Endodermal cell (in vitro differentiated cells): ENCODE measurements around the gene CORO7. TPM values are rescaled to one million over a fixed set of nuclear protein-coding genes. Genes with fewer than 3 reads are reported as not detected.

Experiments
- DNase-seq: peaks from one replicate; pipeline ENCODE4 v3.0.0-alpha.2; 2017
- H3K27ac ChIP-seq: 2 replicates; pipeline ENCODE4 v1.5.1; 2013; ENCODE audit warnings: mild to moderate bottlenecking, low read depth, low read length, moderate library complexity
- H3K27me3 ChIP-seq: 2 replicates; pipeline ENCODE4 v1.6.1; 2013; ENCODE audit warnings: mild to moderate bottlenecking, low read length, moderate library complexity; ENCODE audit not compliant: insufficient read depth, control insufficient read depth, poor library complexity, severe bottlenecking
- H3K36me3 ChIP-seq: 2 replicates; pipeline ENCODE4 v1.7.0; 2013; ENCODE audit warnings: mild to moderate bottlenecking, low read length, moderate library complexity; ENCODE audit not compliant: control insufficient read depth, insufficient read depth
- H3K4me1 ChIP-seq: one replicate; pipeline ENCODE4 v1.7.0; 2013; ENCODE audit warnings: low read length; ENCODE audit not compliant: control insufficient read depth, insufficient read depth
- H3K4me3 ChIP-seq: 2 replicates; pipeline ENCODE4 v1.5.1; 2013; ENCODE audit warnings: mild to moderate bottlenecking, low read length, moderate library complexity
- H3K9ac ChIP-seq: 2 replicates; pipeline ENCODE4 v1.6.1; 2013; ENCODE audit warnings: mild to moderate bottlenecking, low read length, moderate library complexity; ENCODE audit not compliant: poor library complexity, severe bottlenecking; ENCODE audit errors: extremely low read depth
- H3K9me3 ChIP-seq: 2 replicates; pipeline ENCODE4 v1.6.1; 2013; ENCODE audit warnings: mild to moderate bottlenecking, low read length, moderate library complexity; ENCODE audit not compliant: control insufficient read depth
- H3K27ac Mint-ChIP-seq: 2 replicates; pipeline ENCODE4 v1.8.0; 2020; ENCODE audit warnings: mixed read lengths
- H3K27me3 Mint-ChIP-seq: 2 replicates; pipeline ENCODE4 v1.8.0; 2021; ENCODE audit warnings: mild to moderate bottlenecking, mixed read lengths; ENCODE audit not compliant: insufficient read depth
- H3K36me3 Mint-ChIP-seq: 2 replicates; pipeline ENCODE4 v1.8.0; 2020; ENCODE audit warnings: low read depth, mixed read lengths
- H3K4me1 Mint-ChIP-seq: 2 replicates; pipeline ENCODE4 v1.8.0; 2020; ENCODE audit warnings: mixed read lengths
- H3K4me3 Mint-ChIP-seq: 2 replicates; pipeline ENCODE4 v1.8.0; 2020; ENCODE audit warnings: mild to moderate bottlenecking, moderate library complexity, mixed read lengths
- H3K9me3 Mint-ChIP-seq: 2 replicates; pipeline ENCODE4 v1.8.0; 2020; ENCODE audit warnings: mild to moderate bottlenecking, mixed read lengths
- CTCF ChIP-seq: fragments of 200-600 bp; sonication (generic); conservative IDR thresholded peaks from 2 replicates; pipeline ENCODE4 v1.5.0; 2021; ENCODE audit warnings: antibody characterized with exemption, mild to moderate bottlenecking
- WGBS, 2 experiments: methylation state at CpG; one replicate each; pipeline versions ENCODE4 v1.1.5 to v1.1.7; 2013; ENCODE audit warnings: missing lambda C conversion rate in 2 of 2, mixed read lengths in 1 of 2; ENCODE audit not compliant: insufficient coverage in 1 of 2, insufficient read length in 1 of 2; 5-methylcytosine and 5-hydroxymethylcytosine counted together
- total RNA-seq, 2 donors: library from RNA; stranded (reverse); fragmentation: NEBNext Ultra II Directional in 1 of 2; extraction: Animal tissue kit (Norgen Biotek cat#: 25700) in 1 of 2; gene quantifications; 2 replicates in 1 of 2; 3 replicates in 1 of 2; pipeline ENCODE4 v1.2.1, GENCODE V29; 2021

CORO7 gene
- total RNA-seq, 2 donors from 2014 or later = 32.5 to 37.5 TPM

- H3K36me3 ChIP-seq = no peaks in the 10 kb centered on the region
- H3K4me3 ChIP-seq = no peak overlapping the region
- Mint-ChIP-seq H3K4me3 (no peak overlapping the region), H3K9me3 (no peaks in the 10 kb centered on the region), H3K27ac (no peak overlapping the region), H3K27me3 (no peaks in the 10 kb centered on the region), H3K36me3 (peaks cover 7% of the 10 kb centered on the region), H3K4me1 (no peaks in the 10 kb centered on the region)
- no peaks in the 10 kb centered on the region for H3K27me3 ChIP-seq
- H3K9me3 ChIP-seq = no peaks in the 10 kb centered on the region
- no peaks in the 10 kb centered on the region for H3K4me1 ChIP-seq
- H3K9ac ChIP-seq = no peak overlapping the region
- no peak overlapping the region for H3K27ac ChIP-seq
- WGBS, 2 experiments = 84 to 91% methylated on average over 11 to 19 of the region's 19 CpGs
- DNase-seq = no peak
- TF ChIP-seq CTCF = no peak
Observed at GRCh38 chr16:4362476-4363135, 53.8 kb downstream of the CORO7 start.

- no peak overlapping the region for H3K4me3 ChIP-seq
- TF ChIP-seq CTCF = no peak
- no peaks in the 10 kb centered on the region for H3K4me1 ChIP-seq
Observed at GRCh38 chr16:4361944-4362311, 54.5 kb downstream of the CORO7 start.

GRCh38 chr16:4361033-4361943 lies 55.1 kb downstream of the CORO7 start:
- Mint-ChIP-seq H3K27me3 (no peaks in the 10 kb centered on the region), H3K27ac (no peak overlapping the region), H3K9me3 (no peaks in the 10 kb centered on the region), H3K4me1 (no peaks in the 10 kb centered on the region), H3K4me3 (no peak overlapping the region), H3K36me3 (peaks cover 7% of the 10 kb centered on the region)
- WGBS, 2 experiments = 94 to 100% methylated on average over 5 to 28 of the region's 28 CpGs
- no peak overlapping the region for H3K27ac ChIP-seq
- DNase-seq = no peak
- no peak for TF ChIP-seq CTCF
- no peak overlapping the region for H3K4me3 ChIP-seq
- H3K9me3 ChIP-seq = no peaks in the 10 kb centered on the region
- H3K36me3 ChIP-seq = no peaks in the 10 kb centered on the region
- no peaks in the 10 kb centered on the region for H3K4me1 ChIP-seq
- no peak overlapping the region for H3K9ac ChIP-seq
- H3K27me3 ChIP-seq = no peaks in the 10 kb centered on the region

More at GRCh38 chr16:4361944-4362311, 54.5 kb downstream of the CORO7 start:
- Histone ChIP-seq H3K27ac (no peak overlapping the region), H3K27me3 (no peaks in the 10 kb centered on the region), H3K36me3 (no peaks in the 10 kb centered on the region), H3K9me3 (no peaks in the 10 kb centered on the region), H3K9ac (no peak overlapping the region)
- Mint-ChIP-seq H3K4me1 (no peaks in the 10 kb centered on the region), H3K4me3 (no peak overlapping the region), H3K27ac (no peak overlapping the region), H3K27me3 (no peaks in the 10 kb centered on the region), H3K36me3 (peaks cover 7% of the 10 kb centered on the region), H3K9me3 (no peaks in the 10 kb centered on the region)
- WGBS, 2 experiments = 90 to 91% methylated on average over 12 of the region's 12 CpGs
- DNase-seq = no peak
